Lower leg skin (tissue), 3 donors: ENCODE results near the gene ATP9B.

ENCODE experiments used
- POLR2A ChIP-seq, 2 donors: fragments of 450-650 bp; IDR thresholded peaks; one replicate each; pipeline ENCODE4 v1.6.1; 2016 to 2017; ENCODE audit warnings: antibody characterized with exemption in 2 of 2, mild to moderate bottlenecking in 1 of 2, moderate library complexity in 1 of 2
- TF ChIP-seq, protein P1 (sequence below), 3 donors: fragments of 450-650 bp; IDR thresholded peaks; one replicate each; pipeline ENCODE4 v1.5.1; 2016; ENCODE audit warnings: antibody characterized with exemption in 3 of 3, mild to moderate bottlenecking in 3 of 3, moderate library complexity in 2 of 3

DNA sequence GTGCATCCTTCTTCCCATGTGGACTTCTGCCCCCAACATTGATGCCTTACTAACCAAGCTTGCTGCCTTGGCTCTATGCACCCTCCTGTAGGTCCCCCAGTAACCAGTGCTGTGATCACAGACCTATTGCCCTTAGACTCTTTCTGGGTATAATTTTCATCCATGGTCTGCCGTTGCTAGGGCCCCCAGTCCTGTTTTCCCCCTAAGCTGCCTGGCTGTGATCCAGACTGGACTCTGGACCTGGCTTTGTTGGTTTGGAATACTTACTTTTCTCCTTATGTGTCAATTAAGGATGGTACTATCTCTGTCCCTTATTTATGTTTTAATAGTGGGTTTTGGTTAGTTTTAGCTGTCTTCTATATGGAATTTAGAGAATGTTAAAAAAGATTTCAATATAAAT, 26.0 kb downstream of the ATP9B start:
- TF ChIP-seq, protein P1, sequence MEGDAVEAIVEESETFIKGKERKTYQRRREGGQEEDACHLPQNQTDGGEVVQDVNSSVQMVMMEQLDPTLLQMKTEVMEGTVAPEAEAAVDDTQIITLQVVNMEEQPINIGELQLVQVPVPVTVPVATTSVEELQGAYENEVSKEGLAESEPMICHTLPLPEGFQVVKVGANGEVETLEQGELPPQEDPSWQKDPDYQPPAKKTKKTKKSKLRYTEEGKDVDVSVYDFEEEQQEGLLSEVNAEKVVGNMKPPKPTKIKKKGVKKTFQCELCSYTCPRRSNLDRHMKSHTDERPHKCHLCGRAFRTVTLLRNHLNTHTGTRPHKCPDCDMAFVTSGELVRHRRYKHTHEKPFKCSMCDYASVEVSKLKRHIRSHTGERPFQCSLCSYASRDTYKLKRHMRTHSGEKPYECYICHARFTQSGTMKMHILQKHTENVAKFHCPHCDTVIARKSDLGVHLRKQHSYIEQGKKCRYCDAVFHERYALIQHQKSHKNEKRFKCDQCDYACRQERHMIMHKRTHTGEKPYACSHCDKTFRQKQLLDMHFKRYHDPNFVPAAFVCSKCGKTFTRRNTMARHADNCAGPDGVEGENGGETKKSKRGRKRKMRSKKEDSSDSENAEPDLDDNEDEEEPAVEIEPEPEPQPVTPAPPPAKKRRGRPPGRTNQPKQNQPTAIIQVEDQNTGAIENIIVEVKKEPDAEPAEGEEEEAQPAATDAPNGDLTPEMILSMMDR (IDR thresholded peaks at IDR 0.05) = no peak
- TF ChIP-seq POLR2A (IDR thresholded peaks at IDR 0.05) = no peak
